H1 (cell line): ENCODE data around the gene EEPD1. TPM values are rescaled to one million over a fixed set of nuclear protein-coding genes. Genes with fewer than 3 reads are reported as not detected.

Experiments used
- CTCF ChIA-PET: fragments of 300-600 bp; sonication (Branson Sonifier 250); formaldehyde crosslinking; loops from one replicate; lab custom pipeline; 2021; ENCODE audit not compliant: partially characterized antibody; lab: Charles Lee
- POLR2A ChIA-PET: fragments of 300-600 bp; sonication (Branson Sonifier 250); formaldehyde crosslinking; loops from one replicate; lab custom pipeline; 2021; ENCODE audit warnings: inconsistent platforms; ENCODE audit not compliant: partially characterized antibody; lab: Charles Lee
- DNase-seq, 2 experiments: peaks; one replicate each; pipeline versions ENCODE4 v3.0.0 to v3.0.0-alpha.2; 2010 to 2022; ENCODE audit warnings: low spot score in 2 of 2, low read depth in 1 of 2, mixed read lengths in 1 of 2
- FAIRE-seq: peaks from 2 replicates; lab custom pipeline; 2011; peaks lifted over from hg19 to GRCh38; lab: Jason Lieb, UNC
- H2AFZ ChIP-seq: 2 replicates; pipeline ENCODE4 v1.8.1; 2012; ENCODE audit warnings: low read length, inconsistent platforms
- H2AK5ac ChIP-seq: 2 replicates; pipeline ENCODE4 v1.6.1; 2013; ENCODE audit warnings: low read depth, low read length
- H2BK120ac ChIP-seq: replicated peaks from 2 replicates; pipeline ENCODE3; 2013; ENCODE audit warnings: low read depth, low read length, inconsistent platforms
- H2BK12ac ChIP-seq: 2 replicates; pipeline ENCODE4 v1.6.1; 2013; ENCODE audit warnings: low read depth, low read length
- H2BK15ac ChIP-seq: 2 replicates; pipeline ENCODE4 v1.6.1; 2013; ENCODE audit warnings: low read length
- H2BK20ac ChIP-seq: 2 replicates; pipeline ENCODE4 v1.6.1; 2013; ENCODE audit warnings: low read length
- H2BK5ac ChIP-seq: 2 replicates; pipeline ENCODE4 v1.6.1; 2013; ENCODE audit warnings: low read depth, low read length
- H3K14ac ChIP-seq: 2 replicates; pipeline ENCODE4 v1.6.1; 2013; ENCODE audit warnings: inconsistent platforms; ENCODE audit not compliant: insufficient read length
- H3K18ac ChIP-seq: 2 replicates; pipeline ENCODE4 v1.6.1; 2013; ENCODE audit warnings: low read length; ENCODE audit errors: extremely low read depth
- H3K23ac ChIP-seq: 2 replicates; pipeline ENCODE4 v1.6.1; 2013; ENCODE audit warnings: inconsistent platforms; ENCODE audit not compliant: insufficient read length
- H3K23me2 ChIP-seq: 2 replicates; pipeline ENCODE4 v1.6.1; 2013; ENCODE audit warnings: low read depth, low read length
- H3K27ac ChIP-seq: 2 replicates; pipeline ENCODE4 v1.6.1; 2011; ENCODE audit warnings: low read depth, low read length, inconsistent platforms
- H3K27me3 ChIP-seq, 4 experiments: replicated peaks in 1 of 4; 1 replicate in 1 of 4; 2 replicates in 3 of 4; pipeline versions ENCODE4 v1.6.1 to v1.8.1; 2011 to 2013; ENCODE audit warnings: low read length in 3 of 4, mild to moderate bottlenecking in 3 of 4, inconsistent platforms in 2 of 4, mixed read lengths in 2 of 4, moderate library complexity in 1 of 4; ENCODE audit not compliant: control insufficient read depth in 3 of 4, insufficient read depth in 3 of 4; ENCODE audit errors: extremely low read depth in 1 of 4
- H3K36me3 ChIP-seq, 4 experiments: 2 replicates each; pipeline versions ENCODE4 v1.6.1 to v1.8.1; 2011 to 2013; ENCODE audit warnings: mild to moderate bottlenecking in 4 of 4, low read length in 3 of 4, moderate library complexity in 2 of 4, control low read depth in 1 of 4, inconsistent platforms in 1 of 4; ENCODE audit not compliant: insufficient read depth in 4 of 4, control insufficient read depth in 2 of 4
- H3K4ac ChIP-seq: replicated peaks from 2 replicates; pipeline ENCODE3; 2013; ENCODE audit warnings: low read length, low read depth, mixed read lengths, inconsistent platforms; ENCODE audit not compliant: insufficient read length
- H3K4me1 ChIP-seq, 4 experiments: replicated peaks in 1 of 4; 1 replicate in 1 of 4; 2 replicates in 3 of 4; pipeline versions ENCODE4 v1.6.1 to v1.8.1; 2011 to 2013; ENCODE audit warnings: low read length in 3 of 4, inconsistent platforms in 2 of 4, mixed read lengths in 1 of 4; ENCODE audit not compliant: insufficient read depth in 4 of 4, control insufficient read depth in 3 of 4
- H3K4me2 ChIP-seq, 2 experiments: 2 replicates each; pipeline versions ENCODE4 v1.6.1 to v1.8.1; 2011 to 2013; ENCODE audit warnings: low read depth in 2 of 2, low read length in 2 of 2, control low read depth in 1 of 2, inconsistent platforms in 1 of 2, mild to moderate bottlenecking in 1 of 2; ENCODE audit not compliant: insufficient read depth in 1 of 2
- H3K4me3 ChIP-seq, 4 experiments: fragments of 200-600, 300-600 bp in 1 of 4; sonication (generic), shearing (Covaris generic), sonication (Bioruptor Twin) in 1 of 4; 2 replicates each; pipeline versions ENCODE4 v1.5.1 to v1.8.1; 2011 to 2016; ENCODE audit warnings: low read length in 4 of 4, low read depth in 3 of 4, control low read depth in 2 of 4, inconsistent platforms in 2 of 4, mild to moderate bottlenecking in 2 of 4, mixed read lengths in 1 of 4, moderate library complexity in 1 of 4; ENCODE audit not compliant: insufficient read depth in 2 of 4; ENCODE audit errors: extremely low read depth in 1 of 4
- H3K56ac ChIP-seq: replicated peaks from 2 replicates; pipeline ENCODE3; 2013; ENCODE audit warnings: low read depth, mild to moderate bottlenecking, mixed read lengths, low read length, inconsistent platforms; ENCODE audit not compliant: insufficient read length
- H3K79me1 ChIP-seq: 2 replicates; pipeline ENCODE4 v1.6.1; 2013; ENCODE audit warnings: low read depth, low read length, control low read depth
- H3K79me2 ChIP-seq, 2 experiments: 2 replicates each; pipeline versions ENCODE4 v1.6.1 to v1.8.1; 2012 to 2013; ENCODE audit warnings: low read length in 2 of 2, mild to moderate bottlenecking in 2 of 2, inconsistent platforms in 1 of 2; ENCODE audit not compliant: insufficient read depth in 2 of 2, control insufficient read depth in 1 of 2
- H3K9ac ChIP-seq, 4 experiments: replicated peaks in 1 of 4; 1 replicate in 1 of 4; 2 replicates in 3 of 4; pipeline versions ENCODE4 v1.6.1 to v1.8.1; 2011 to 2013; ENCODE audit warnings: low read depth in 3 of 4, low read length in 3 of 4, control low read depth in 2 of 4, mild to moderate bottlenecking in 2 of 4, moderate library complexity in 2 of 4, inconsistent platforms in 1 of 4; ENCODE audit errors: extremely low read depth in 1 of 4
- H3K9me3 ChIP-seq, 2 experiments: 2 replicates each; pipeline versions ENCODE4 v1.6.1 to v1.8.1; 2012 to 2013; ENCODE audit warnings: mild to moderate bottlenecking in 2 of 2, moderate library complexity in 2 of 2, control low read depth in 1 of 2, inconsistent platforms in 1 of 2, low read depth in 1 of 2, low read length in 1 of 2, mixed read lengths in 1 of 2; ENCODE audit not compliant: insufficient read depth in 2 of 2
- H4K20me1 ChIP-seq, 2 experiments: replicated peaks in 1 of 2; 2 replicates each; pipeline versions ENCODE3 to v1.8.1; 2011 to 2013; ENCODE audit warnings: inconsistent platforms in 2 of 2, low read length in 2 of 2, mild to moderate bottlenecking in 1 of 2; ENCODE audit not compliant: insufficient read depth in 2 of 2, control insufficient read depth in 1 of 2
- H4K5ac ChIP-seq: 2 replicates; pipeline ENCODE4 v1.6.1; 2013; ENCODE audit warnings: low read length, low read depth, mixed read lengths, inconsistent platforms; ENCODE audit not compliant: insufficient read length
- H4K8ac ChIP-seq: 2 replicates; pipeline ENCODE4 v1.8.0; 2013; ENCODE audit warnings: mild to moderate bottlenecking, moderate library complexity, low read length, inconsistent platforms; ENCODE audit not compliant: insufficient read depth; ENCODE audit errors: extremely low read depth
- H4K91ac ChIP-seq: replicated peaks from 2 replicates; pipeline ENCODE3; 2013; ENCODE audit warnings: low read length, mixed read lengths, inconsistent platforms; ENCODE audit not compliant: insufficient read length
- ATF2 ChIP-seq: IDR thresholded peaks from 2 replicates; pipeline ENCODE4 v1.6.1; 2012; ENCODE audit warnings: low read length, inconsistent platforms
- BCL11A ChIP-seq, 2 experiments: IDR thresholded peaks; one replicate each; pipeline ENCODE4 v1.6.1; 2011; ENCODE audit warnings: low read depth in 2 of 2, low read length in 2 of 2, mild to moderate bottlenecking in 2 of 2
- CBX5 ChIP-seq: fragments of 300-800, 300-1000 bp; sonication (generic); IDR thresholded peaks from 2 replicates; pipeline ENCODE4 v1.7.1; 2016; ENCODE audit warnings: antibody characterized with exemption, low read length, low read depth
- CREB1 ChIP-seq: IDR thresholded peaks from 2 replicates; pipeline ENCODE4 v1.6.1; 2012; ENCODE audit warnings: inconsistent platforms
- CTCF ChIP-seq, 3 experiments: IDR thresholded peaks; 1 replicate in 2 of 3; 2 replicates in 1 of 3; pipeline versions ENCODE4 v1.5.1 to v1.6.1; 2011; ENCODE audit warnings: low read length in 3 of 3, mild to moderate bottlenecking in 3 of 3, inconsistent platforms in 2 of 3, low read depth in 1 of 3, moderate library complexity in 1 of 3; ENCODE audit not compliant: insufficient read depth in 1 of 3; ENCODE audit errors: control extremely low read depth in 1 of 3
- JUND ChIP-seq: IDR thresholded peaks from 2 replicates; pipeline ENCODE4 v1.6.1; 2011; ENCODE audit warnings: mild to moderate bottlenecking, improper control_type of control experiment, low read length
- MAFK ChIP-seq: IDR thresholded peaks from 2 replicates; pipeline ENCODE4 v1.6.1; 2012; ENCODE audit warnings: low read depth, mild to moderate bottlenecking, improper control_type of control experiment, low read length
- NANOG ChIP-seq: IDR thresholded peaks from 2 replicates; pipeline ENCODE4 v1.6.1; 2011; ENCODE audit warnings: low read length, low read depth, mild to moderate bottlenecking, inconsistent platforms; ENCODE audit not compliant: insufficient read depth, poor library complexity, severe bottlenecking
- POU5F1 ChIP-seq: IDR thresholded peaks from 2 replicates; pipeline ENCODE4 v1.6.1; 2011; ENCODE audit warnings: low read depth, mild to moderate bottlenecking, low read length, moderate library complexity
- TAF7 ChIP-seq: optimal IDR thresholded peaks from 2 replicates; pipeline ENCODE3; 2011; ENCODE audit warnings: low read depth, mild to moderate bottlenecking, inconsistent platforms, low read length, moderate library complexity, borderline replicate concordance
- WGBS, 2 experiments: shearing (Covaris generic) in 1 of 2; methylation state at CpG; one replicate each; pipeline versions ENCODE4 v1.1.6 to v1.1.7; 2013 to 2015; ENCODE audit warnings: low lambda C conversion rate in 2 of 2, mixed read lengths in 2 of 2, inconsistent platforms in 1 of 2, low coverage in 1 of 2, missing lambda C conversion rate in 1 of 2; ENCODE audit not compliant: insufficient replicate concordance in 2 of 2, insufficient coverage in 1 of 2, insufficient read length in 1 of 2; ENCODE audit errors: extremely low coverage in 1 of 2, missing lambda C conversion rate in 1 of 2; 5-methylcytosine and 5-hydroxymethylcytosine counted together
- polyA plus RNA-seq, 7 experiments: library from polyadenylated mRNA; depleted of rRNA in 3 of 7; stranded (reverse) in 5 of 7; unstranded in 2 of 7; fragments of >200 nt in 5 of 7; fragments of 200-250 nt in 2 of 7; gene quantifications; 1 replicate in 5 of 7; 2 replicates in 1 of 7; 4 replicates in 1 of 7; pipeline versions ENCODE4 v1.2.1 to v1.2.3, GENCODE V29; 2011 to 2013; ENCODE audit warnings: missing spikeins in 2 of 7, mixed read lengths in 2 of 7
- total RNA-seq: library from RNA; stranded (reverse); fragmentation: NEBNext Ultra II Directional; extraction: Animal tissue kit (Norgen Biotek cat#: 25700); gene quantifications from 2 replicates; pipeline ENCODE4 v1.2.1, GENCODE V29; 2021

The EEPD1 gene
- total and polyA plus RNA-seq, 2 of the 8 experiments (the other 6 are each of a cell fraction or from before 2014, with no cell fraction given) = 3.1 to 7.8 TPM

- no peak overlapping the region for H2BK5ac ChIP-seq
- peaks cover 0 to 2% (median 0%) of the 10 kb centered on the region in 4 experiments; a peak in 2 of 7 replicates for H3K27me3 ChIP-seq
- H2AK5ac ChIP-seq = no peak overlapping the region
- no peak overlapping the region for H2AFZ ChIP-seq
- no peak overlapping the region for H4K5ac ChIP-seq
- H3K36me3 ChIP-seq = no peaks in the 10 kb centered on the region
- H3K4me1 ChIP-seq = peaks cover 0 to 4% (median 2%) of the 10 kb centered on the region in 4 experiments; a peak in 2 of 7 replicates
- DNase-seq (no peak), FAIRE-seq (no peak)
- no peak overlapping the region for H3K27ac ChIP-seq
- H3K4ac ChIP-seq = no peak overlapping the region
- no peaks in the 10 kb centered on the region; the same call in 1 of the 2 replicates for H3K79me1 ChIP-seq
- CTCF ChIA-PET = interaction anchor here (0.8 to 1.6 kb wide), 3 partner anchors 62 to 248 kb away, joined by 3 to 4 read pairs (median 3); no protein-coding TSS in a partner anchor
- H2BK12ac ChIP-seq = no peak overlapping the region
- H3K23me2 ChIP-seq = no peaks in the 10 kb centered on the region; the same call in 1 of the 2 replicates
- WGBS, 2 experiments = 96% methylated on average over 2 of the region's 2 CpGs; no CpG with 5 or more reads in 1 of the 2 experiments
- H2BK15ac ChIP-seq = no peak overlapping the region
- no peak overlapping the region for H3K4me3 ChIP-seq
- H3K9me3 ChIP-seq = no peaks in the 10 kb centered on the region
- no peak overlapping the region for H3K23ac ChIP-seq
- H3K79me2 ChIP-seq = no peaks in the 10 kb centered on the region
- no peak overlapping the region for H4K91ac ChIP-seq
- H4K20me1 ChIP-seq = peaks cover 0 to 3% of the 10 kb centered on the region in 2 experiments
- H3K18ac ChIP-seq = no peak overlapping the region
- no peak overlapping the region for H3K14ac ChIP-seq
- POLR2A ChIA-PET = no interaction called here
- H2BK120ac ChIP-seq = no peak overlapping the region
- no peak overlapping the region for H4K8ac ChIP-seq
- no peak overlapping the region for H3K4me2 ChIP-seq
- no peak overlapping the region for H3K56ac ChIP-seq
- H2BK20ac ChIP-seq = no peak overlapping the region
- no peak overlapping the region for H3K9ac ChIP-seq
- TF ChIP-seq NANOG (no peak), POU5F1 (no peak), CBX5 (no peak), MAFK (no peak), ATF2 (no peak), CTCF (IDR thresholded peaks at IDR 0.05; ENCODE audit: control extremely low read depth in 1 of 3, insufficient read depth in 1 of 3, low read depth in 1 of 3, low read length in 3 of 3) (no peak), JUND (no peak), CREB1 (no peak), TAF7 (no peak), BCL11A (IDR thresholded peaks at IDR 0.05; ENCODE audit: low read depth in 2 of 2, low read length in 2 of 2) (no peak)
Observed at GRCh38 chr7:36165059-36165458, 12.0 kb downstream of the EEPD1 start.
